HG02642 (cell line): ENCODE measurements around the gene PTPRC.

Experiments
- ATAC-seq: cut with Tn5 transposase; IDR thresholded peaks from one replicate; pipeline ENCODE4 v1.9.1; 2021; ENCODE audit warnings: mild to moderate bottlenecking; ENCODE audit not compliant: unreplicated experiment, poor library complexity

The PTPRC gene

DNA sequence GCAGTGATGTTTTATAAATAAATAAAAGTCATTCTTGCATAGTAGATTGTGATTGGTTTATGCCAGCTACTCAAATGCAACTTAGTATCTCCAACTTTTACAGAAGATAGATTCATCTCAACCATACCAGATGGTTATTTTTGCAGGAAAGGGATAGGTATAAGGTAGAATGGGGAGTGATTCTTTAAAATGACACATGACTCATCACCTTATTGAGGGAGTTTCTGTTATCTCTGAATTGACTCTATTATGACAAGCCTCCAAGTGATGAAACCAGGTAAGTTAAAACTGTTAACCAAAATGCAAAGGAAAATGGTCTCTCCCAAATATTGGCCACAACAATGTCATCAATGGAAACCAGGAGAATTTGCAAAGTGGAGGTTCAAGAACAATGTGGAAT lies 54.5 kb downstream of the PTPRC start:
- ATAC-seq, result no peak

DNA sequence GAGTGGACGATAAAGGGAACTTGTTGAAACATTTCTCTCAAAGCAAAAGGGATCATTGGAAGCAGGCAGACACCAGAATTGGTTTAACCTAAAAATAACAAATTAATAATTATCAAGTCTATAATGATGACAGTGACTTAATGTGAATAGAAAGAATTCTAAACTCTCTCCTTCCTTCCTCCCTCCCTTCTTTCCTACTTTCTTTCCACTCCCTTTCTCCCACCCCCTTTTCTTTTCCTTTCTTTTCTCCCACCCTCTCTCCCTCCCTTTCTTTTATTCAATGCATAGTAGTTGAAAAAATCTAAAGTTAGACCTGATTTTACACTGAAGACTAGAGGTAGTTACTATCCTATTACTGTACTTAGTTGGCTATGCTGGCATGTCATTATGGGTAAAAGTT lies 55.7 kb downstream of the PTPRC start:
- ATAC-seq, result no peak

DNA sequence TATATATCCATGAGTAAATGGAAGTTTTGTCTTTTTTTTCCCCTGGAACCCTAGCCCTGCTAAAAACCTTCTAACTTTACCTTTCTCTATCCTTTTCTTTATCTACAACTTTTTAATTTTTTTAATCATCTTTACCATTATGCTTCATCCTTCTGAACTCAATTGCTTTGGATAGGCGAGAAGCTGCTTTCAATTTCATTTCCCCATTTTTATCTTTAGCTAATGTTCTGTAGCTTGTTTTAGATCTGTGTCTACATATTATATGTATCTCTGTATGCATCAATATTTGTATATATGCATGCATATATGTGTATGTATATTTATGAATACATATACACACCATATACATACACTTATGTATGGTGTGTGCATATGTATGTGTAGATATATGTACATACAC lies 57.4 kb downstream of the PTPRC start:
- peak; percentile 60 for ATAC-seq

DNA sequence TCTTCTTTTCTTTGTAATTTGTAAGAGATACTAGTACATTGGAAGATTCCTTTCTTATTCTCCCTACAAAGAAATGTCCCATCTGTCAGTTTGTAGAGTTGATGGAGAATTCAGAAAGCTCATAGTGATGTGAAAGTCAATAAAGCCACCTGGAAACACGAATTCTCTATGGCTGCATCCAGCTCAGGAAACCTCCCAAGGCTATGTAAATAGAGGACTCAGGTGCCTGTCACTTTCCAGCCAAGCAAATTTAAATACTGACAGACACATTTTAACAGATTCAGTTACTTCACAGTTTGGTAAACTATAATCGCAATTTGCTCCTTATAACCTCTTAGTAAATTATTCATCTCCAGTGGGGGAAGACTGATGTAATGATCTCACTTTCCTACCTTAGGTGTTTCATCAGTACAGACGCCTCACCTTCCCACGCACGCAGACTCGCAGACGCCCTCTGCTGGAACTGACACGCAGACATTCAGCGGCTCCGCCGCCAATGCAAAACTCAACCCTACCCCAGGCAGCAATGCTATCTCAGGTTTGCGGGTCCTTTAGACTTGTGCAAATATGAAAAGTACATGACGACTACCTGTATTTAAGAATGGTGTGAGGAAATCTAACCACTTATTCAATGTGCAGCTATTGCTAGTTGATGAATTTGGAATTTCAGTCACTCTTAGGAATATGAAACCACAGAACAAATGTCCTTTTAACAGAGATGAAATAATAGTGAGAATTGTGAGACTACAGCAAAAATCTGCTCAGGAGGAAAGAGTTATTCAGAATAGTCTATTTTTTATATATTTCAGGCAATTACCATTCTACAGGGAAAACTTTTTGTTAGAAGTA lies 60.6 kb downstream of the PTPRC start:
- ATAC-seq, result no peak

DNA sequence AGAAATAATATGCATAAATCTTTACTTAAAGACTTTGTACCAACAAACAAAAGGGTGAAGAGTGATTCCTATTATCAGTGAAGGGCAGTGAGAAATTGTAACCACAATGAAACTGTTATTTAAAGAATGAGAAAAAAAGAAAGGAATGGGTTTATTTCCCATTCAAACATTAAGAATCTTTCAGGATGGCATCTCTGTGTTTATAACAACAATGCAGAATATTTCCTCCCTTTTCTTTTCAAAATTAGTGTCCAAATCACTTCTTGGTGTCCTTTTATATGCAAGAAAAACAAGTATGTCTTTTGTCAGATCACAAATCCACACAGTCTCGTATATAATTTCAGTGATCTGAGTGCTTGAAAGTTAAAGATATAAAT lies 61.2 kb downstream of the PTPRC start:
- ATAC-seq, result no peak

DNA sequence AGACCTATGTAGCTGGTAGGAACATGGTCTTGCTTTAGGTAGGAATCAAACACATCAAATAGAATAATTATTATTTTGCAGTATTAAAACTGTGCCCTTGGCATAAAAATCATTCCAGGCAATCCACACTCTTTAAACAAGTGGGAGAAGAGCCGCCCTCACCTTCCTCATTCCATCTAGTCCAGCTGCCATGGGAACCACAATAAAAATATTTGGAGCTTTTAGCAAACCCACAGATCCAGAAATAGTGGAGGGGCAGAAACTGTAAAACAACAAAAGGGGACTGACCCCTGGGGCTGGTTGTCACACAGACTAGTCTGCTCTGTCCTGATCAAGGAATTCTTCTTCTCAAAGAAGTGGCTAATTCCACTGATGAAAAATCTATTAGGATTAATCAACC lies 61.6 kb downstream of the PTPRC start:
- ATAC-seq, result no peak

DNA sequence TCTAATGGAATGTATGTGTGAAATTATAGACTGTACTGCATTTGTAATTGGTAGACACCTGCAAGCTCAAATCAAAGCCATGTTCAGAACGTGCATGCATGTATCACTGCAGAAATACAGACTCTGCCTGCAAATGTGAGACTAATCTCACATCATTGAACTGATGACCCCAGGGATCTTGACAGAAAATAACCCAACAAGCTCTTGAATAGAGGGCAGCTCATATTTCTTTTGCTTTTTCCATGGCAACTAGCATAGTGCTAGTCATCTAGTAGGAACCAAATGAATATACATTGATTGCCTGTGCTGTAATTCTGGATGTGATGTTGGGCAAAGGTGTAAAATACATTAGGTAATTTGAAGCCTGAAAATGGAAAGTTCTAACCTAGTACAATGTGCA lies 62.4 kb downstream of the PTPRC start:
- no peak for ATAC-seq

DNA sequence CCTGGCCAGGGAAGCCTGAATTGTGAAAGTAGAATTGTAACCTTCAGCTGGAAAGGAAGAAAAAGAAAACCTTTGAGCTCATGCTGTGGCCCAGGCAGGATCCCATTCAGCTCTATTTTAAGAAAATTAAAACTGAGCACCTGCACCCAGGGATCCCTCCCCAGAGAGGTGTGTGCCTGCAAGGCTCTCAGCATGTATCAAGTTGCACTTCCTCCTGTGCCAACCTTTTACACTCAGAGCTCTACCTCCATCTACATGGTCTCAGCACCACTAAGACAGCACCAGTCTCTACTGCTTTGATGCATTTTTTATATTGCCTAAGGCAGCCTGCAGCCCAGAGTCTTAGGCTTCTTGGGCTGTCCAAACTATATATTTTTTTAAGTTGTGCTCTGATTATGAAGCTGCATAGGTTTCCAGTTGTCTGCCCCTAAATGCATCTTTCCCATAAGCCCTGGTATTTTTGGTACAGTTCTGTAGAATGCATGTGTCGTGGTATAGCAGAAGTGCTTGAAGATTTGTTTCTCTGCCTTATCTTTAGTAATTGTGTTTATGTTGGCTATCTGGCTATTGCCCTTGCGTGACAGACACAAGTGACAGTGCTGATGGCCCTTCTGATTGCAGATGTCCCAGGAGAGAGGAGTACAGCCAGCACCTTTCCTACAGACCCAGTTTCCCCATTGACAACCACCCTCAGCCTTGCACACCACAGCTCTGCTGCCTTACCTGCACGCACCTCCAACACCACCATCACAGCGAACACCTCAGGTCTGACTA lies 63.1 kb downstream of the PTPRC start:
- ATAC-seq, result no peak

DNA sequence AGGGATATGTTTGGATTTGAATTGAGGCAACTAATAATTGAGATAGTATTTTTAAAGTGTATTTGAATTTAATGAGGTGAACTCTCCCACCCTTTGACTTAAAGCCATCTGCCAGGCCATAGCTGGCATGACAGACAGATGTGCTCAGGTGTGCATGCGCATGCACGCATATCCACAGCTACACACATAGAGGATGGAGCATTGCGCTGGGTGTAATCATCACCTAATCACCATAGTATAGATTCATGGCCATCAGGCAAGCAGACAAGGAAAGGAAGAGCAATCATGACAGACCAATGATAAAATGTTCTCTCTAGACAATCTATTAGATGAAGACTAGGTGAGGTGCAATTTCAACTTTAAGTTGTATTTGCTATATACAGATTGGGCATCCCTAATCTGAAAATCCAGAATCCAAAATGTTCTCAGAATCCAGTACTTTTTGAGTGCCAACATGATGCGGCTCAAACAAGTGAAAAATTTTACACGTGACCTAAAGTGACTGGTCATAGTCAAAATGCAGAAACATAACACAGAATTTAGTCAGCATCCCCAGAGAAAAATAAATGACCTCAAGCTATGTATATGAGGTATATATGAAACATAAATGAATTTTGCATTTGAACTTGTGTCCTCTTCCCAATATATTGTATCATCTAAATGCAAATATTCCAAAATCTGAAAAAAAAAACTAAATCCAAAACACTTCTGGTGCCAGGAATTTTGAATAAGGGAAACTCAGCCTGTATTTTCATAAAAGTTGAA lies 70.1 kb downstream of the PTPRC start:
- no peak for ATAC-seq

DNA sequence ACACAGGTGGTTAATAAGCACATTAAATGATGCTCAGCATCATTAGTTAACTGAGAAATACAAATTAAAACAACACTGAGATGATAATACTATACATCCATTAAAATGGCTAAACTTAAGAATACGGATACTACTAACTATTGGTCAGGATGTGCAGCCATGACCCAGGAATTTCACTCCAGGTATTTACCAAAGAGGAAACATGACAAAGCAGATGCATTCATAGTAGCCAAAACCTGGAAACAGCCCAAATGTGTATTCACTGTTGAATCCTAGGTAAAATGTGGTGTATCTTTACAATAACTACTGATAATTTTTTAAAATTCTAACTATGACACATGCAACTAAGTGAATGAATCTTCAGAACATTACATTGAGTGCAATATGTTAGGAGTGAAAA lies 73.0 kb downstream of the PTPRC start:
- ATAC-seq, result no peak

DNA sequence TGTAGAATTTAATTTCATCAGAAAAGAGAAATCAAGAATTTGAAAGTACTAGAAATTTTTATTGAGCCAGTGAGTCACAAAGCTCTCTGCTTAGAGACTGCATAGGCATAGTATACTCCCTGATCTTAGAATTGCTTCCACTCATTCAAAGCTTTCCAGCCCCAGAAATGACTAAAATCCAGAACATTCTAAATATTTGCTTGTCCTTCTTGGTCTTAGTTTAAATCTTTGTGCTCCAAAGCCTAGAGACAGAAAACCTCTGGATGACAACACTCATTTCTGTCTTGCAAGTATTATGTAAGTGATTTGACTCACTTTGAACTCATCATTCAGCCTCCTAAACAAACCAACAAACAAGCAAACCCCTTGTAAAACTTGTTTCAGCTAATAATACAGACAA lies 74.2 kb downstream of the PTPRC start:
- ATAC-seq, result no peak

DNA sequence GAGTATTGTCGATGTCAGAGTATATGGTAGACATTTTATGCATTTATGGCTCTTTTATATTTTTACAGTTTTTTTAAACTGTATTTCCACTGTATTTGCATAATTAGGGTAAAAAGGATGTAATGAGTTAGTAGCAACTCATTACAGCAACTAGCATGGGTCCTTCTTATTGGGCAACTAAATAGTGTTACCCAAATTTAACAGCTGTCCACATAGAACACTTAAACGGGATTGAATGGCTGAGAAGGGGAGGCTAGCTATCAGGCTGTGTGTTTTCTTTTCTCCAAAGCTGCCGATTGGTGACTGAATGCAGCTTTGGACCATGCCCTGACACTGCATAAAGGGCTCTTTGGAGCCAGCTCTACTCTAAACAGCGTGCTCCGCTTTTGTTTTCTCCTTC lies 75.4 kb downstream of the PTPRC start:
- no peak for ATAC-seq

DNA sequence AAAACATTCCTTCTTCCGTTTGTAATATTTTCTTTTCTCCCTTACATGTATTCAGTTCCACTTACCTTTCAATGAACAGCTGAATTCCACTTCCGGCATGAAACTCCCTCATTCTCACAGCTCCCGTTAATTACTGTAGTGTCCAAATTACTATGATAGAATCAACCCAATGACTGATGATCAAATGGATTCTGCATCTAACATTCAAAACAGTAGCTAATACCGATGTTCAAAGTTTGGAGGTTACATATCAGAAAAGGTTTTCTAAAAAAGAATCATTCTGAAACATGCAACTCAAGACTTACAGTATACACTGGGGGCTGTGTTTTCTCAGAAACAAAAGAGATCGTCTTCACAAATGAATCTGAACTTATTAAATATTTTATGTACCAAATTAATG lies 77.2 kb downstream of the PTPRC start:
- ATAC-seq, result no peak

DNA sequence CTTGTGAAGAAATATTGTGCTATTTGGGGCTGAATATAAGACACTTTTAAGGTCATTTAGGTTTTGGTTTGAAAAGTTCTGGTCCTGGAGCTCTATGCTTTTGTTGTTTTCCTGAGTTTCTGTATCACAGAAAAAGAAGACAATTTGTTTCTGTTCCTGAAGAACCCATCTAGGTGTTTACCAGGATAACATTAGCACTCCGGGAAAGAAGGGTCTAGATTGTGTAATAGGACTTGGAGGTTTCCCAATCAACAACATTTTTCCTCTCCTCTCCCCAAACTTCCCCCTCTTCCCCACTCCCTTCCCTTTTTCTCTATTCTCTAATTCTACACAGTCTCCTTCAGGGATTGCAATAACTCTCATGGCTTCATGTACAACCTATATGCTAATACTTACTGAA lies 78.7 kb downstream of the PTPRC start:
- no peak for ATAC-seq

DNA sequence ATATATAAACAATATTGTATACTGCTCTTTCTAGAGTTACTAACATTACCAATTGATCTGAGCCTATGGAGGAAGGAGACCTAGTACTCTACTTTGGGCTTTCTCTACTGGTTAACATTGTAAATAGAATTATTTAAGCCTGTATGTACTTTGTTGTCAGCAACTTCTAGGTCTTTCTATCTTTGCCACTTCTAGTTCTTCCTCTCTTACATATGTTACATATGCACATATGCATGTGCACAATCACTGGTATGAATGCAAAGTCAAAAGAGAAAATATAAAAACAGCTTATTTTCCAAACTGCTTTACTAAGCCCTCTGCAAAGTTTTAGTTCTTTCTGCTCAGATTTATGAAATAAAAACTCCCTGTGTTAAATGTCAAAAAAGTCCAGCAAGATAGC lies 84.3 kb downstream of the PTPRC start:
- no peak for ATAC-seq

DNA sequence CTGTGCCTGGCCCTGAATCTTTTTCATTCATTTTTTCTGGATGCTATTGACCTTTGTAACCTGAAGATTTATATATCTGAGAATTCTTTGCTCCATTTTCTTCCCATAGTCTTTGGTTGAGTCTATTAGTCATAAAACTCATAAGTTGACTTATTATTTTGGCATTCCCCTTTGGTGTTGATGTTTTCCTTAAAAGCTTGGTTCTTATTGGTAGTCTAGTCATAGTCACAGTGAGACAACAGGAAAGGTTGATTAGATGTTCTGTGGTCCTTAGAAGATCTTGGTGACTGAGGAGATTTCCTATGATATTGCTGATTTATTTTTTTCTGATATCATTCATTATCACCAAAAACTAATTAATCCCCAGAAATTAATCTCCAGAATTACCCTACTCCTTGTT lies 86.2 kb downstream of the PTPRC start:
- no peak for ATAC-seq

DNA sequence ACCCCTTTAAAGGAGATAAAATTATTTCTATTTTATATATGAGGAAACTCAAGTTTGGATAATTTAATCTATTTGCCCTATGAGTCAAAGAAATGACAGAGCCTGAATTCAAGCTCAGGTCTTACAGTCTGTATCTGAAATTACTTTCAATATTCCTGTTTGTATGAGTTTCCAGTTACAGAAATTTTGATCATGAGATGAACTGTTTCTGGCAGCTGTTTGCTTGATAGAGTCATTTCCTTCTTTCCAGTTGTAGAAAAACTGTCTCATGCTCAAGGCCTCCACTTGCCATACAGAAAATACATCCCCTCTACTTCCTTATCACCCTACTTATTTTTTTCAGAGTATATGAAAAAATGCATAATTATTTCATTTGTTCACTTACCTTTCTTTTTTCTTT lies 87.6 kb downstream of the PTPRC start:
- ATAC-seq, result no peak

DNA sequence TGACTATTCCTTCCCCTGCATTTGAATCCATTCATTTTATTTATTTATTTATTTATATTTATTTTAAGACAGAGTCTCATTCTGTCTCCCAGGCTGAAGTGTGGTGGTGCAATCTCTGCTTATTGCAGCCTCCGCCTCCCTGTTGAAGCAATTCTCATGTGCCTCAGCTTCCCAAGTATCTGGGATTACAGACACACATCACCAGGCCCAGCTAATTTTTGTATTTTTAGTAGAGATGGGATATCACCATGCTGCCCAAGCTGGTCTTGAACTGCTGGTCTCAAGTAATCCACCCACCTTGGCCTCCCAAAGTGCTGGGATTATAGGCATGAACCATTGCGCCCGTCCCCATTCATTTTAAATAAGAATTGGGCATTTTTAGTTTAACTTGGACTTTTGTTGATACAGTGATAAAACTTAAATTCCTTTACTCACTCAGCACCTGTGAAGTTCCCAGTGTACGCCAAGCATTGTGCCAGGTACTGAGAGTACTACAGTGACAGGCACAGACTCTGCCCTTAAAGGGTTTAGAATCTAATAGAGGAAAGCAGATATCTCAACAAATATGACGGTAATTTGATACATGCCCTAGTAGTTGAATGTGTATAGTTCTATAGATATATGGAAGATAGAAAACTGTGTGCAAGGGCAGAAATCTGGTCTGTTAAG lies 90.5 kb downstream of the PTPRC start:
- no peak for ATAC-seq

DNA sequence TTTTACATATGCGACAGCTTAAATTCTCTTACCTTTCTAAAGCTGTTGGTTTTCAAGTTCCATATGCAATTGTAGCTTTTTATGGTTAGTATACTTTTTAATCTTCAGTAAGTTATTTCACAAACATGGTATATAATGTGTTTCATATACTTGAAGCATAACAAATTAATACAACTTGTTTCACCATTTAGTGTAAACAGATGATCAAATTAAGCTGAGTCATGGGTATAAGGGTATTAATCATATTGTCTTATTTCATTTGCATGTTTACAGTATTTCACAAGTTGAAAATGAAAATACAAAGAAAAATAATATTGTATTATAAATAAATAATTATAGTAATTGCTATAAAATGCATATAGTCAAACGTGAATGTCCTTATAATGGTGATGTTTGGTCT lies 92.1 kb downstream of the PTPRC start:
- ATAC-seq, result no peak

DNA sequence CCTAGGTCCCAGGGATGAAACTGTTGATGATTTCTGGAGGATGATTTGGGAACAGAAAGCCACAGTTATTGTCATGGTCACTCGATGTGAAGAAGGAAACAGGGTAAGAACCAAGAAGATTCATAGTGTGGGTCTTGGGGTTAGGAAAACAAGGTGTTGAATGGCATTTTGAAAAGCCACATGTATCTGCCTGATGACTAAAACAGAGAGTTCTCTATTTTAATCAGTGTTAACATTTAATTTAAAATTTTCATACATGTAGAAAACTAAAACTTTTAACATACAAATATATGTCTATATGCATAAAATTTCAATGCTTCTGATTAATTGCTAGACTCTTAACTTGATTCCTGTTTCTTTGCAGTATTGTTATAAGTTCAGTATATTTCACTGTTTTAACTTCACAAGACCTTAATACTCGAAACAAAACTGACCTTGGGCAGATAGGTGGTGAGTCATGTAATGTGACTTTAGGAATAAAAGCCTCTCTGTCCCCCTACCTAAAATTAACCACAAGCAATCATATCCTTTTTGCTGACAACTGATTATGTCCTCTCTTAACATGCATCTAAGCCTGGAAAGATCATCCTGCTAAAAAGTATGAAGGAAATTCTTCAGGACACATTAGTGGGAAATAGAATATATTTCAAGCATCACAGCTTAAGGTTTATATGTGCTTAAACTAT lies 95.6 kb downstream of the PTPRC start:
- ATAC-seq, result peak; percentile 88
